ENCODE measurements around the gene AGBL4. TPM values are rescaled to one million over a fixed set of nuclear protein-coding genes. Genes with fewer than 3 reads are reported as not detected.

AGBL4 gene
- polyA plus RNA-seq, 1 donor (not counting 4 experiments of a cell fraction or from before 2014, with no cell fraction given) = not detected

GRCh38 chr1:48889082-48889481 lies 1134.7 kb downstream of the AGBL4 start:
- no peak overlapping the region for H3K4me3 ChIP-seq (ENCODE audit: control insufficient read depth in 2 of 3, extremely low read depth in 1 of 3, insufficient read depth in 2 of 3, low read depth in 1 of 3, low read length in 3 of 3)
- no peak for FAIRE-seq
- no peak for TF ChIP-seq EZH2 (IDR thresholded peaks at IDR 0.05; ENCODE audit: low read length)
- TF ChIP-seq, protein P1, sequence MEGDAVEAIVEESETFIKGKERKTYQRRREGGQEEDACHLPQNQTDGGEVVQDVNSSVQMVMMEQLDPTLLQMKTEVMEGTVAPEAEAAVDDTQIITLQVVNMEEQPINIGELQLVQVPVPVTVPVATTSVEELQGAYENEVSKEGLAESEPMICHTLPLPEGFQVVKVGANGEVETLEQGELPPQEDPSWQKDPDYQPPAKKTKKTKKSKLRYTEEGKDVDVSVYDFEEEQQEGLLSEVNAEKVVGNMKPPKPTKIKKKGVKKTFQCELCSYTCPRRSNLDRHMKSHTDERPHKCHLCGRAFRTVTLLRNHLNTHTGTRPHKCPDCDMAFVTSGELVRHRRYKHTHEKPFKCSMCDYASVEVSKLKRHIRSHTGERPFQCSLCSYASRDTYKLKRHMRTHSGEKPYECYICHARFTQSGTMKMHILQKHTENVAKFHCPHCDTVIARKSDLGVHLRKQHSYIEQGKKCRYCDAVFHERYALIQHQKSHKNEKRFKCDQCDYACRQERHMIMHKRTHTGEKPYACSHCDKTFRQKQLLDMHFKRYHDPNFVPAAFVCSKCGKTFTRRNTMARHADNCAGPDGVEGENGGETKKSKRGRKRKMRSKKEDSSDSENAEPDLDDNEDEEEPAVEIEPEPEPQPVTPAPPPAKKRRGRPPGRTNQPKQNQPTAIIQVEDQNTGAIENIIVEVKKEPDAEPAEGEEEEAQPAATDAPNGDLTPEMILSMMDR (optimal IDR thresholded peaks at IDR 0.05 in 1 of 3, IDR thresholded peaks at IDR 0.05 in 1 of 3, conservative IDR thresholded peaks at IDR 0.05 in 1 of 3; ENCODE audit: extremely low read depth in 1 of 3, insufficient read depth in 2 of 3, low read length in 3 of 3) = no peak

GRCh38 chr1:48887796-48888195 lies 1136.0 kb downstream of the AGBL4 start:
- H3K4me1 ChIP-seq (ENCODE audit: control insufficient read depth, extremely low read depth, insufficient read depth, low read length) = no peaks in the 10 kb centered on the region
- no peak overlapping the region for H3K9ac ChIP-seq (ENCODE audit: control insufficient read depth, extremely low read depth, insufficient read depth, low read length)
- no peak overlapping the region for H3K4me3 ChIP-seq (ENCODE audit: control insufficient read depth in 2 of 3, extremely low read depth in 1 of 3, insufficient read depth in 2 of 3, low read depth in 1 of 3, low read length in 3 of 3)
- DNase-seq (ENCODE audit: low read depth, low spot score) (no peak), FAIRE-seq (no peak)
- no peak overlapping the region for H2AFZ ChIP-seq (ENCODE audit: control insufficient read depth, low read length)
- no peak overlapping the region for H3K27ac ChIP-seq (ENCODE audit: control insufficient read depth, insufficient read depth, low read length)
- H4K20me1 ChIP-seq (ENCODE audit: control insufficient read depth, extremely low read depth, insufficient read depth, low read length) = no peaks in the 10 kb centered on the region
- H3K4me2 ChIP-seq (ENCODE audit: control insufficient read depth, extremely low read depth, insufficient read depth, low read depth, low read length) = no peak overlapping the region
- no peaks in the 10 kb centered on the region for H3K79me2 ChIP-seq (ENCODE audit: control insufficient read depth, insufficient read depth, low read length)
- H3K27me3 ChIP-seq (ENCODE audit: control insufficient read depth, extremely low read depth, insufficient read depth, low read length) = no peaks in the 10 kb centered on the region
- H3K9me1 ChIP-seq (ENCODE audit: control insufficient read depth, extremely low read depth, insufficient read depth, low read length) = no peaks in the 10 kb centered on the region
- TF ChIP-seq, protein P1 (optimal IDR thresholded peaks at IDR 0.05 in 1 of 3, IDR thresholded peaks at IDR 0.05 in 1 of 3, conservative IDR thresholded peaks at IDR 0.05 in 1 of 3; ENCODE audit: extremely low read depth in 1 of 3, insufficient read depth in 2 of 3, low read length in 3 of 3) = no peak
- TF ChIP-seq EZH2 (IDR thresholded peaks at IDR 0.05; ENCODE audit: low read length) = no peak
- dilution Hi-C loops (cut with MboI; ENCODE audit: extremely low pct_ligation_motif_present, low sequenced_read_pairs) = no loop called here
- no peaks in the 10 kb centered on the region for H3K9me3 ChIP-seq (ENCODE audit: control insufficient read depth, low read depth, low read length)
- no peaks in the 10 kb centered on the region for H3K36me3 ChIP-seq (ENCODE audit: control insufficient read depth in 2 of 2, extremely low read depth in 1 of 2, insufficient read depth in 2 of 2, low read length in 2 of 2)

More at GRCh38 chr1:48889082-48889481, 1134.7 kb downstream of the AGBL4 start:
- dilution Hi-C loops (cut with MboI; ENCODE audit: extremely low pct_ligation_motif_present, low sequenced_read_pairs) = no loop called here
- Histone ChIP-seq H3K9ac (ENCODE audit: control insufficient read depth, extremely low read depth, insufficient read depth, low read length) (no peak overlapping the region), H3K27ac (ENCODE audit: control insufficient read depth, insufficient read depth, low read length) (no peak overlapping the region), H3K79me2 (ENCODE audit: control insufficient read depth, insufficient read depth, low read length) (no peaks in the 10 kb centered on the region), H4K20me1 (ENCODE audit: control insufficient read depth, extremely low read depth, insufficient read depth, low read length) (no peaks in the 10 kb centered on the region), H3K27me3 (ENCODE audit: control insufficient read depth, extremely low read depth, insufficient read depth, low read length) (no peaks in the 10 kb centered on the region), H2AFZ (ENCODE audit: control insufficient read depth, low read length) (no peak overlapping the region), H3K4me2 (ENCODE audit: control insufficient read depth, extremely low read depth, insufficient read depth, low read depth, low read length) (no peak overlapping the region), H3K36me3 (ENCODE audit: control insufficient read depth in 2 of 2, extremely low read depth in 1 of 2, insufficient read depth in 2 of 2, low read length in 2 of 2) (no peaks in the 10 kb centered on the region), H3K4me1 (ENCODE audit: control insufficient read depth, extremely low read depth, insufficient read depth, low read length) (no peaks in the 10 kb centered on the region), H3K9me3 (ENCODE audit: control insufficient read depth, low read depth, low read length) (no peaks in the 10 kb centered on the region), H3K9me1 (ENCODE audit: control insufficient read depth, extremely low read depth, insufficient read depth, low read length) (no peaks in the 10 kb centered on the region)
- DNase-seq (ENCODE audit: low read depth, low spot score) = no peak

Data from keratinocyte (primary cell).